Activated CD4-positive, alpha-beta T cell treated with anti-CD3 and anti-CD28 coated beads, Interleukin-2, amount 50 U/mL, for 24 hours (primary cell): ENCODE data around the gene SLC35F4.

Experiments
- DNase-seq, 2 donors: peaks; one replicate each; pipeline ENCODE4 v3.0.0-alpha.2; 2020; ENCODE audit warnings: low read depth in 1 of 2, low spot score in 1 of 2

SLC35F4 gene

DNA sequence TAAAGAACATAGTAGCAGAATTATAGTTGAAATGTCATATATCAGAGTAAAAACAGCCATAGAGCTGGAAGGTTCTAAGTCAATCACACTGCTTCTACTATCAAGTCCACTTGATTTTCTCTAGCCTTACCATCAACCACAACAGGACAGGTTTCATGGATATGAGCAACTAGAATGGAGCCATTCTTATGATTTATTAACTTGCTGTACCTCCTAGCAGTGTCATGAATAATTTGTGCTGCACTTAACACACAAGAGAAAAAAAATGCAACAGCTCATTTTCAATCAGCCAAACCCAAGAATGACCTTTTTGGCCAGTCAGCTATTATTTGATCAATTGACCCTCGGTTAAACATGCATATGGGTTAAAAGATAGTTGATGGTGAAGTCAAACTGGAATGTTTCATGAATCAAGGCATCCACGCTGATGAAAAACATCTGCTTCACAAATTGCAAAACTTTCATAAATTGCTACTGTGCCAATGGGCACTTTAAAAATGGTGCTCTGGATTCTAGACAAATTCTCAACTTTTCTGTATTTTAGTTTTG is 316.8 kb downstream of the SLC35F4 start:
- DNase-seq: no peak

DNA sequence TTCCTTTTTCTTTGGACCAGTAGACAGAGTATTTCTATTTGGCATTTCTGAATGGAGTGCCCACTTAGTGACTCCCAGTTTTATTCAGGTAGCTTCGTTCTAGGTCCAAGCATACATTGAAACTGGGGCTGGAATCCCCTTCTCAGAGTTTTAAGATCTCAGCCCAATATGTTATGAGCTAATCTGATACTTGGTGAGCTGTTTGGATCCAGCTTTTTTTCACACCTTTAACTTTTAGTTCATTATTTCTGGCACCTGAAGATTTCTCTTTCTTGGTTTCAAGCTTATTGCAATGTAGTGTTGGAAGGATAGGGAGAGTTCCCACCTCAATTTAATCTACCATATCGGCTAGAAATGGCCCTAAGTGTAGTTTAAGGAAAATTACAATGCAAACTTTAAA is 318.8 kb downstream of the SLC35F4 start:
- DNase-seq: no peak

DNA sequence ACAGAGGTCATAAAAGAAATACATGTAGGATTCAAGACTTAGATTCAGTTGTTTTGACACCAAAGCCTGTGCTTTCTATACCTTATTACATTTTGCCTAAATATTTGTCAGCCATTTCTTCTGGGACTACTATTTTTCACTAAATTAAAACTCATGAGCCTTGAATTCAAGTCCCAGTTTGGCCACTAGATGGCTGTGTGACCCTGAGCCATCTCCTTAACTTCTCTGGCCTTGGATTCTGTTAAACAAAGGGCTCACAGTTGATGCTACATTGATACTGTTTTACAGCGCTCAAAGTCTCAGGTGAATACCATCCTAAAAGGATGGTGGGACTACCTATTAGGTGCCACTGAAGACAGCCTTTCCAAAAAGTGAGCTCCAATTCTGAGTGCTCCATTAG is 332.7 kb downstream of the SLC35F4 start:
- no peak for DNase-seq

DNA sequence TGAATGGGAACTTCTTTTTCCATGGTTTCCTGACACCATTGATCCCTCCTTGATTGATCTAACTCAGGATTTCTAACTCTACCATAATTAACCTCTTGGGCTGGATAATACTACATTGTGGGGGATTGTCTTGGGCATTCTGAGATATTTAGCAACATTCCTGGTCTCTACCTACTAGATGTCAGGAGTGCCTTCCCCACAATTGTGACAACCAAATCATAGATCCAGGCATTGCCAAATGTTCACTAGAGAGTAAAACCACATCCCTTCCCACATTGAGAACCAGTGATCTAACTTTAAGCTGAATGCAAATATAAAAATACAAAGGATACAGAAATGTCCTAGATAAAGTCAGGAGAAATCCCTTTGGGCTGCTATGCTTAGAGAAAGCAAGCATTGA is 335.3 kb downstream of the SLC35F4 start:
- no peak for DNase-seq

DNA sequence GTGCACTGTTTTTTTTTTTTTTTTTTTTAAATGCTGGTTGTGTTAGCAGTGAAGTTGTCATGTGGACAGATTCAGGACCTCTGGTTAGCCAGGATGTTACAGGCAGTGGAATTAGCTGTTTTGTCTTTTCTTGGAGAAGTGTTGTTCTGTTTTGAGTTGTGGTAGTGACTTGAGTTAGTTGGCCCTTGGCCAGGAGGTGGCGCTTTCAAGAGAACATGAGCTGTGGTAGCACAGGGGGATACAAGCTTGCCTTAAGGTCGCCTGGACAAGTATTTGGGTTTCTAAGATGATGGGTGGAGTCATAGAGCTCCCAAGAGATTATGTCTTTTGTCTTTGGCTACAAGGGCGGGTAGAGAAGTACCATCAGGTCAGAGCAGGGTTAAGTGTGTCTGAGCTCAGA is 338.9 kb downstream of the SLC35F4 start:
- DNase-seq: no peak

DNA sequence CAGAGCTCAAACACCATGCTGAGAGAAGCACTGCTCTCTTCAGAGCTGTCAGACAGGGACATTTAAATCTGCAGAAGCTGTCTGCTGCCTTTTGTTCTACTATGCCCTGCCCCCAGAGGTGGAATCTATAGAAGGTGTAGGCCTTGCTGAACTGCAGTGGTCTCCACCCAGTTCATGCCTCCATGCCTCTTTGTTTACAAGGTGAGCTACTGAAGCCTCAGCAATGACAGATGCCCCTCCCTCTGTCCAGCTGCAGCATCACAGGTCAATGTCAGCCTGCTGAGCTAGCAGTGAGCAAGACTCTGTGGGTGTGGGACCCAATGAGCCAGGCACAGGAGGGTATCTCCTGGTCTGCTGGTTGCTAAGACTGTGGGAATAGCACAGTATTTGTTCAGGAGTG is 346.8 kb downstream of the SLC35F4 start:
- no peak for DNase-seq
